Measurements from ENCODE around the gene ZSCAN23. TPM values are rescaled to one million over a fixed set of nuclear protein-coding genes. Genes with fewer than 3 reads are reported as not detected.

Gene ZSCAN23
- total RNA-seq, 2 donors from 2014 or later: 4.1 to 7.1 TPM

DNA sequence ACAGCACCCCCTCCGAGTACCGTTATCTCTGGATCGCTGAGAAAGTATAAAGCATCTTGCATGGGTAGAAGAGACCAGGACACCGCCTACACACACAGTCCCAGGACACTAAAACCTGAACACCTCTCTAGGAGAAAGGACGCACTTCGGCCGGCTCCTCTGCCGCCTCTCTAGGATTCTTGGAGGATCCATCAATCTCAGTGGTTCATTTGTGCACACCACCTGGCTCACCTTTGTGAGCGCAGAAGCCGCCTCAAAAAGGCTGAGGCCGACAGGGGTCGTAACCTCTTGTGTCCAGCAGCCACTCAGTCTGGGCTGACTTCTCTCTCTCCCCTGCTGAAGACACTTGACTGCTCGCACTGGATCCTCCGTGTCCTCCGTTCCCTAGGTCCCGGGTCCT lies 13.5 kb downstream of the ZSCAN23 start:
- Mint-ChIP-seq H3K36me3 (ENCODE audit: low read depth) (peaks cover 17% of the 10 kb centered on the region), H3K27ac (no peak overlapping the region), H3K27me3 (ENCODE audit: insufficient read depth) (no peaks in the 10 kb centered on the region), H3K9me3 (peaks cover 13% of the 10 kb centered on the region), H3K4me1 (no peaks in the 10 kb centered on the region), H3K4me3 (no peak overlapping the region)
- TF ChIP-seq, protein P1, sequence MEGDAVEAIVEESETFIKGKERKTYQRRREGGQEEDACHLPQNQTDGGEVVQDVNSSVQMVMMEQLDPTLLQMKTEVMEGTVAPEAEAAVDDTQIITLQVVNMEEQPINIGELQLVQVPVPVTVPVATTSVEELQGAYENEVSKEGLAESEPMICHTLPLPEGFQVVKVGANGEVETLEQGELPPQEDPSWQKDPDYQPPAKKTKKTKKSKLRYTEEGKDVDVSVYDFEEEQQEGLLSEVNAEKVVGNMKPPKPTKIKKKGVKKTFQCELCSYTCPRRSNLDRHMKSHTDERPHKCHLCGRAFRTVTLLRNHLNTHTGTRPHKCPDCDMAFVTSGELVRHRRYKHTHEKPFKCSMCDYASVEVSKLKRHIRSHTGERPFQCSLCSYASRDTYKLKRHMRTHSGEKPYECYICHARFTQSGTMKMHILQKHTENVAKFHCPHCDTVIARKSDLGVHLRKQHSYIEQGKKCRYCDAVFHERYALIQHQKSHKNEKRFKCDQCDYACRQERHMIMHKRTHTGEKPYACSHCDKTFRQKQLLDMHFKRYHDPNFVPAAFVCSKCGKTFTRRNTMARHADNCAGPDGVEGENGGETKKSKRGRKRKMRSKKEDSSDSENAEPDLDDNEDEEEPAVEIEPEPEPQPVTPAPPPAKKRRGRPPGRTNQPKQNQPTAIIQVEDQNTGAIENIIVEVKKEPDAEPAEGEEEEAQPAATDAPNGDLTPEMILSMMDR (conservative IDR thresholded peaks at IDR 0.05): no peak
- H3K9me3 ChIP-seq (ENCODE audit: control insufficient read depth, low read length): peaks cover 14% of the 10 kb centered on the region
- WGBS, 2 experiments (ENCODE audit: insufficient coverage in 1 of 2, insufficient read length in 1 of 2): 91 to 93% methylated on average over 10 to 16 of the region's 16 CpGs
- H3K36me3 ChIP-seq (ENCODE audit: control insufficient read depth, insufficient read depth, low read length): peaks cover 7% of the 10 kb centered on the region
- no peak for DNase-seq
- H3K27ac ChIP-seq (ENCODE audit: low read depth, low read length): no peak overlapping the region
- H3K4me3 ChIP-seq (ENCODE audit: low read length): no peak overlapping the region
- no peaks in the 10 kb centered on the region for H3K27me3 ChIP-seq (ENCODE audit: control insufficient read depth, insufficient read depth, low read length, poor library complexity, severe bottlenecking)
- H3K4me1 ChIP-seq (ENCODE audit: control insufficient read depth, insufficient read depth, low read length): no peaks in the 10 kb centered on the region
- H3K9ac ChIP-seq (ENCODE audit: extremely low read depth, low read length, poor library complexity, severe bottlenecking): no peak overlapping the region

DNA sequence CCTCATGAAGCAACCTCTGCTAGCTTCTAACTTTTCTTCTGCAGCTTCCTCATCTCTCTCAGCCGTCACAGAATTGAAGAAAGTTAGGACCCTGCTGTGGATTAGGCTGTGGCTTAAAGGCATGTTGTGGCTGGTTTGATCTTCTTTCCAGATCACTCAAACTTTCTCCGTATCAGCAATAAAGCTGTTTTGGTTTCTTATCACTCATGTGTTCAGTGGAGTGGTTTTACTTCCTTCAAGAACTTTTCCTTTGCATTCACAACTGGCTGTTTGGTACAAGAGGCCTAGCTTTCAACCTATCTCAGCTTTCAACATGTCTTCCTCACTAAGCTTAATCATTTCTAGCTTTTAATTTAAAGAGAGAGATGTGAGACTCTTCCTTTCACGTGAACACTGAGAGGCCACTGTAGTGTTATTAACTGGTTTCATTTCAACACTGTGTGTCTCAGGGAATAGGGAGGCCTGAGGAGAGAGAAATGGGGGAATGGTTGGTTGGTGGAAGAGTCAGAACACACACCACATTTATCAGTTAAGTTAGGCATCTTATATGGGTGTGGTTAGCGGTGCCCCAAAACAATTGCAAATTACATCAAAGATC lies 17.2 kb downstream of the ZSCAN23 start:
- H3K4me3 Mint-ChIP-seq: no peak overlapping the region
- Histone ChIP-seq H3K9me3 (ENCODE audit: control insufficient read depth, low read length) (peaks cover 20% of the 10 kb centered on the region), H3K27ac (ENCODE audit: low read depth, low read length) (no peak overlapping the region), H3K4me1 (ENCODE audit: control insufficient read depth, insufficient read depth, low read length) (no peaks in the 10 kb centered on the region), H3K4me3 (ENCODE audit: low read length) (no peak overlapping the region), H3K27me3 (ENCODE audit: control insufficient read depth, insufficient read depth, low read length, poor library complexity, severe bottlenecking) (no peaks in the 10 kb centered on the region), H3K9ac (ENCODE audit: extremely low read depth, low read length, poor library complexity, severe bottlenecking) (no peak overlapping the region), H3K36me3 (ENCODE audit: control insufficient read depth, insufficient read depth, low read length) (no peaks in the 10 kb centered on the region)
- H3K36me3 Mint-ChIP-seq (ENCODE audit: low read depth): peaks cover 26% of the 10 kb centered on the region
- WGBS, 2 experiments (ENCODE audit: insufficient coverage in 1 of 2, insufficient read length in 1 of 2): 92 to 93% methylated on average over 2 to 3 of the region's 4 CpGs
- TF ChIP-seq, protein P1 (conservative IDR thresholded peaks at IDR 0.05): no peak
- H3K27me3 Mint-ChIP-seq (ENCODE audit: insufficient read depth): no peaks in the 10 kb centered on the region
- DNase-seq: no peak
- peaks cover 15% of the 10 kb centered on the region for H3K9me3 Mint-ChIP-seq
- H3K27ac Mint-ChIP-seq: no peak overlapping the region
- H3K4me1 Mint-ChIP-seq: peaks cover 11% of the 10 kb centered on the region

DNA sequence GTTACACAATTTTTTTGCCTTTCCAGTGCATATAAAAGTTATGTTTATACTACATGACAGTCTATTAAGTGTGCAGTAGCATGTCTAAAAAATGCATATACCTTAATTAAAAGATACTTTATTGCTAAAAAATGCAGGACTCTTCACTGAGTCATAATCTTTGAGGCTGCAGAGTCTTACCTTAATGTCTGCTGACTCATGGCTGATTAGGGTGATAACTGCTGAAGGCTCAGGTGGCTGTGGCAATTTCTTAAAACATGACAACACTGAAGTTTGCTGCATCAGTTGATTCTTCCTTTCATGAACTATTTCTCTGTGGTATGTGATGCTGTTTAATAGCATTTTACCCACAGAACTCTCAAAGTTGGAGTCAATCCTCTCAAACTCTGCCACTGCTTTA lies 19.1 kb downstream of the ZSCAN23 start:
- Histone ChIP-seq H3K4me1 (ENCODE audit: control insufficient read depth, insufficient read depth, low read length) (no peaks in the 10 kb centered on the region), H3K9me3 (ENCODE audit: control insufficient read depth, low read length) (peaks cover 20% of the 10 kb centered on the region), H3K36me3 (ENCODE audit: control insufficient read depth, insufficient read depth, low read length) (no peaks in the 10 kb centered on the region), H3K27me3 (ENCODE audit: control insufficient read depth, insufficient read depth, low read length, poor library complexity, severe bottlenecking) (no peaks in the 10 kb centered on the region), H3K9ac (ENCODE audit: extremely low read depth, low read length, poor library complexity, severe bottlenecking) (no peak overlapping the region), H3K27ac (ENCODE audit: low read depth, low read length) (no peak overlapping the region), H3K4me3 (ENCODE audit: low read length) (no peak overlapping the region)
- DNase-seq: no peak
- H3K4me1 Mint-ChIP-seq: peaks cover 11% of the 10 kb centered on the region
- peaks cover 15% of the 10 kb centered on the region for H3K9me3 Mint-ChIP-seq
- TF ChIP-seq, protein P1 (conservative IDR thresholded peaks at IDR 0.05): no peak
- H3K27me3 Mint-ChIP-seq (ENCODE audit: insufficient read depth): no peaks in the 10 kb centered on the region
- no peak overlapping the region for H3K4me3 Mint-ChIP-seq
- H3K36me3 Mint-ChIP-seq (ENCODE audit: low read depth): peaks cover 26% of the 10 kb centered on the region
- no peak overlapping the region for H3K27ac Mint-ChIP-seq

Data from endodermal cell (in vitro differentiated cells).